Measurements from ENCODE around the gene TENM4. TPM values are rescaled to one million over a fixed set of nuclear protein-coding genes. Genes with fewer than 3 reads are reported as not detected.

TENM4 gene
- total and polyA plus RNA-seq, 11 donors = 0.08 to 6.4 (median 1.0) TPM

- H3K9me3 ChIP-seq = no peaks in the 10 kb centered on the region
- no peak for TF ChIP-seq CTCF (IDR thresholded peaks at IDR 0.05)
- no peak for TF ChIP-seq POLR2A (IDR thresholded peaks at IDR 0.05)
- H3K27me3 ChIP-seq = no peaks in the 10 kb centered on the region
- intact Hi-C loops (cut with DNase I) = no loop called here
- no peaks in the 10 kb centered on the region for H3K36me3 ChIP-seq
- H3K4me3 ChIP-seq = no peak overlapping the region
- no peak for DNase-seq
- WGBS, 4 donors = 85 to 100% (median 90%) methylated on average over 2 of the region's 2 CpGs
- no peak overlapping the region for H3K27ac ChIP-seq
- peaks cover 0 to 3% (median 0%) of the 10 kb centered on the region in 12 donors for H3K4me1 ChIP-seq
- no peak for ATAC-seq
Observed at GRCh38 chr11:79086056-79086455, 354.8 kb downstream of the TENM4 start.

- Histone ChIP-seq H3K4me3 (no peak overlapping the region), H3K27me3 (no peaks in the 10 kb centered on the region), H3K4me1 (peaks cover 0 to 3% (median 0%) of the 10 kb centered on the region in 12 donors), H3K27ac (no peak overlapping the region), H3K36me3 (no peaks in the 10 kb centered on the region), H3K9me3 (no peaks in the 10 kb centered on the region)
- no peak for DNase-seq
- no peak for ATAC-seq
- 94 to 95% (median 95%) methylated on average over 5 of the region's 5 CpGs for WGBS, 4 donors
- intact Hi-C loops (cut with DNase I) = no loop called here
- no peak for TF ChIP-seq CTCF (IDR thresholded peaks at IDR 0.05)
- TF ChIP-seq POLR2A (IDR thresholded peaks at IDR 0.05) = no peak
Observed at GRCh38 chr11:79084382-79084781, 356.4 kb downstream of the TENM4 start.

GRCh38 chr11:79083352-79083751, 357.5 kb downstream of the TENM4 start:
- peaks cover 0 to 3% (median 0%) of the 10 kb centered on the region in 12 donors for H3K4me1 ChIP-seq
- H3K27ac ChIP-seq = no peak overlapping the region
- ATAC-seq (peak in 1 of 4 donors; percentile 23), DNase-seq (no peak)
- no peaks in the 10 kb centered on the region for H3K27me3 ChIP-seq
- H3K4me3 ChIP-seq = no peak overlapping the region
- 61 to 72% (median 70%) methylated on average over 6 of the region's 6 CpGs for WGBS, 4 donors
- H3K36me3 ChIP-seq = no peaks in the 10 kb centered on the region
- intact Hi-C loops (cut with DNase I) = no loop called here
- H3K9me3 ChIP-seq = no peaks in the 10 kb centered on the region
- no peak for TF ChIP-seq CTCF (IDR thresholded peaks at IDR 0.05)
- no peak for TF ChIP-seq POLR2A (IDR thresholded peaks at IDR 0.05)

GRCh38 chr11:79082907-79083306, 357.9 kb downstream of the TENM4 start:
- intact Hi-C loops (cut with DNase I) = no loop called here
- no peak for TF ChIP-seq POLR2A (IDR thresholded peaks at IDR 0.05)
- TF ChIP-seq CTCF (IDR thresholded peaks at IDR 0.05) = no peak
- no peaks in the 10 kb centered on the region for H3K36me3 ChIP-seq
- H3K4me3 ChIP-seq = no peak overlapping the region
- DNase-seq (no peak), ATAC-seq (no peak)
- H3K27ac ChIP-seq = no peak overlapping the region
- H3K27me3 ChIP-seq = no peaks in the 10 kb centered on the region
- H3K9me3 ChIP-seq = no peaks in the 10 kb centered on the region
- H3K4me1 ChIP-seq = peaks cover 0 to 3% (median 0%) of the 10 kb centered on the region in 12 donors
- WGBS, 4 donors = 76 to 87% (median 82%) methylated on average over 7 of the region's 7 CpGs

Data from heart left ventricle (tissue), 16 donors.